Lower lobe of right lung (tissue), 2 donors: Measurements from ENCODE around the gene SYT14. TPM values are rescaled to one million over a fixed set of nuclear protein-coding genes. Genes with fewer than 3 reads are reported as not detected.
A peak's percentile ranks its signal among the peaks of the same experiment; 100 is the strongest.

ENCODE experiments used
- ATAC-seq, 2 donors: fragments of 200-7000 bp; cut with Tn5 transposase; one replicate each; pipeline ENCODE4 v1.9.1; 2020 to 2022; ENCODE audit warnings: mild to moderate bottlenecking in 2 of 2, moderate library complexity in 2 of 2
- DNase-seq: peaks from one replicate; pipeline ENCODE4 v3.0.0-alpha.2; 2020
- H3K27ac ChIP-seq: fragments of 200-600 bp; one replicate; pipeline ENCODE4 v1.8.0; 2022
- H3K27me3 ChIP-seq: fragments of 200-600 bp; one replicate; pipeline ENCODE4 v1.8.0; 2022; ENCODE audit warnings: low read depth
- H3K36me3 ChIP-seq: fragments of 200-600 bp; one replicate; pipeline ENCODE4 v1.8.0; 2022; ENCODE audit warnings: mild to moderate bottlenecking
- H3K4me1 ChIP-seq: fragments of 200-600 bp; one replicate; pipeline ENCODE4 v1.8.0; 2022
- H3K4me3 ChIP-seq: fragments of 200-600 bp; one replicate; pipeline ENCODE4 v1.8.0; 2022; ENCODE audit warnings: mild to moderate bottlenecking
- H3K9me3 ChIP-seq: fragments of 200-600 bp; one replicate; pipeline ENCODE4 v1.8.0; 2022
- CTCF ChIP-seq: fragments of 200-600 bp; IDR thresholded peaks from one replicate; pipeline ENCODE4 v1.8.0; 2022; ENCODE audit warnings: antibody characterized with exemption, mild to moderate bottlenecking
- intact Hi-C: fragments of 100-400 bp; cut with DNase I; formaldehyde crosslinking; loops from one replicate; pipeline ENCODE4 v1.11.0; 2022
- total RNA-seq: library from RNA; stranded (reverse); fragmentation: NEBNext Ultra II Directional; extraction: Animal tissue kit (Norgen Biotek cat#: 25700); gene quantifications from one replicate; pipeline ENCODE4 v1.2.1, GENCODE V29; 2021
- donor health status: DM: no; HTN: yes; CAD: no; lungs with severe emphysema.

The SYT14 gene
- total RNA-seq, 1 donor from 2014 or later, result not detected

- TF ChIP-seq CTCF, result no peak
- no peaks in the 10 kb centered on the region for H3K27me3 ChIP-seq
- DNase-seq (no peak), ATAC-seq (no peak)
- H3K36me3 ChIP-seq, result no peaks in the 10 kb centered on the region
- no peaks in the 10 kb centered on the region for H3K4me1 ChIP-seq
- H3K4me3 ChIP-seq, result no peak overlapping the region
- no peak overlapping the region for H3K27ac ChIP-seq
- intact Hi-C loops, result loop anchor here (5.0 kb wide), 1 partner anchor 168 kb away; no protein-coding TSS in a partner anchor
- no peaks in the 10 kb centered on the region for H3K9me3 ChIP-seq
Observed at GRCh38 chr1:210144736-210145135, 206.7 kb downstream of the SYT14 start.

GRCh38 chr1:210151052-210151672, 213.1 kb downstream of the SYT14 start:
- no peaks in the 10 kb centered on the region for H3K9me3 ChIP-seq
- intact Hi-C loops, result no loop called here
- H3K27me3 ChIP-seq, result no peaks in the 10 kb centered on the region
- DNase-seq (no peak), ATAC-seq (peak in 1 of 2 donors; percentile 19)
- H3K36me3 ChIP-seq, result no peaks in the 10 kb centered on the region
- no peak overlapping the region for H3K27ac ChIP-seq
- no peaks in the 10 kb centered on the region for H3K4me1 ChIP-seq
- no peak for TF ChIP-seq CTCF
- no peak overlapping the region for H3K4me3 ChIP-seq

GRCh38 chr1:210159211-210159610, 221.2 kb downstream of the SYT14 start:
- H3K27me3 ChIP-seq, result no peaks in the 10 kb centered on the region
- intact Hi-C loops, result no loop called here
- H3K9me3 ChIP-seq, result no peaks in the 10 kb centered on the region
- no peak overlapping the region for H3K27ac ChIP-seq
- H3K36me3 ChIP-seq, result no peaks in the 10 kb centered on the region
- TF ChIP-seq CTCF, result no peak
- no peak overlapping the region for H3K4me3 ChIP-seq
- ATAC-seq, result no peak
- no peaks in the 10 kb centered on the region for H3K4me1 ChIP-seq
- no peak for DNase-seq

GRCh38 chr1:210170220-210170619, 232.2 kb downstream of the SYT14 start:
- intact Hi-C loops, result no loop called here
- no peaks in the 10 kb centered on the region for H3K36me3 ChIP-seq

GRCh38 chr1:210174133-210174532, 236.1 kb downstream of the SYT14 start:
- H3K27me3 ChIP-seq, result no peaks in the 10 kb centered on the region
- H3K36me3 ChIP-seq, result no peaks in the 10 kb centered on the region
- no peak for DNase-seq
- H3K4me3 ChIP-seq, result no peak overlapping the region
- no peaks in the 10 kb centered on the region for H3K4me1 ChIP-seq
- TF ChIP-seq CTCF, result no peak
- no peak for ATAC-seq
- H3K27ac ChIP-seq, result no peak overlapping the region
- intact Hi-C loops, result no loop called here
- H3K9me3 ChIP-seq, result no peaks in the 10 kb centered on the region

More at GRCh38 chr1:210170220-210170619, 232.2 kb downstream of the SYT14 start:
- H3K27me3 ChIP-seq, result no peaks in the 10 kb centered on the region
- no peak overlapping the region for H3K27ac ChIP-seq
- no peak for TF ChIP-seq CTCF
- ATAC-seq (no peak), DNase-seq (no peak)
- no peak overlapping the region for H3K4me3 ChIP-seq
- H3K9me3 ChIP-seq, result no peaks in the 10 kb centered on the region
- no peaks in the 10 kb centered on the region for H3K4me1 ChIP-seq
